ENCODE results near the gene MLANA.

DNA sequence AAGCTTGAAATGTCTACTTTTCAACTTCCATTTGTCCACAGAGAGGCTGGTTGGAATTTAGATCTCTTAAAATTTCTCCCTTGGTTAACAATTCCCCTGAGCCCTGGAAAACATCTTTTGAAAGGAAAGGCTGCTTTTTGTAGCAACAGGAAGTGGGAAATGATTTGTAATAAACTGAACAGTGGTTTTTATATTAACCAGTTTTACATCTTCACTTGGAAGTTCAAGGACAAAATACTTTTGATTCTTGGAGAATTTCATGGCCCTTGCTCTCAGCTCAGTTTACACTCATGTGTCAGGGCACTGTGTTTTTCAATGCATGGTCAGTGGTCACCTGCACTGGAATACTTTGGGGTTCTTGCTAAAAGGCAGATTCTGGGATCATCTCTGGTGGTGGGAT is 9.9 kb downstream of the MLANA start:
- TF ChIP-seq, protein P1, sequence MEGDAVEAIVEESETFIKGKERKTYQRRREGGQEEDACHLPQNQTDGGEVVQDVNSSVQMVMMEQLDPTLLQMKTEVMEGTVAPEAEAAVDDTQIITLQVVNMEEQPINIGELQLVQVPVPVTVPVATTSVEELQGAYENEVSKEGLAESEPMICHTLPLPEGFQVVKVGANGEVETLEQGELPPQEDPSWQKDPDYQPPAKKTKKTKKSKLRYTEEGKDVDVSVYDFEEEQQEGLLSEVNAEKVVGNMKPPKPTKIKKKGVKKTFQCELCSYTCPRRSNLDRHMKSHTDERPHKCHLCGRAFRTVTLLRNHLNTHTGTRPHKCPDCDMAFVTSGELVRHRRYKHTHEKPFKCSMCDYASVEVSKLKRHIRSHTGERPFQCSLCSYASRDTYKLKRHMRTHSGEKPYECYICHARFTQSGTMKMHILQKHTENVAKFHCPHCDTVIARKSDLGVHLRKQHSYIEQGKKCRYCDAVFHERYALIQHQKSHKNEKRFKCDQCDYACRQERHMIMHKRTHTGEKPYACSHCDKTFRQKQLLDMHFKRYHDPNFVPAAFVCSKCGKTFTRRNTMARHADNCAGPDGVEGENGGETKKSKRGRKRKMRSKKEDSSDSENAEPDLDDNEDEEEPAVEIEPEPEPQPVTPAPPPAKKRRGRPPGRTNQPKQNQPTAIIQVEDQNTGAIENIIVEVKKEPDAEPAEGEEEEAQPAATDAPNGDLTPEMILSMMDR (IDR thresholded peaks at IDR 0.05), result no peak
- no peak for TF ChIP-seq POLR2A (IDR thresholded peaks at IDR 0.05)

All from body of pancreas (tissue), 4 donors.